Parietal lobe (tissue), 1 donor: ENCODE data around the gene FOXN3. TPM values are rescaled to one million over a fixed set of nuclear protein-coding genes. Genes with fewer than 3 reads are reported as not detected.

Source experiments
- total RNA-seq: library from RNA; depleted of rRNA; stranded (reverse); fragments of >200 nt; gene quantifications from one replicate; pipeline ENCODE4 v1.2.3, GENCODE V29; 2014

The FOXN3 gene, protein sequence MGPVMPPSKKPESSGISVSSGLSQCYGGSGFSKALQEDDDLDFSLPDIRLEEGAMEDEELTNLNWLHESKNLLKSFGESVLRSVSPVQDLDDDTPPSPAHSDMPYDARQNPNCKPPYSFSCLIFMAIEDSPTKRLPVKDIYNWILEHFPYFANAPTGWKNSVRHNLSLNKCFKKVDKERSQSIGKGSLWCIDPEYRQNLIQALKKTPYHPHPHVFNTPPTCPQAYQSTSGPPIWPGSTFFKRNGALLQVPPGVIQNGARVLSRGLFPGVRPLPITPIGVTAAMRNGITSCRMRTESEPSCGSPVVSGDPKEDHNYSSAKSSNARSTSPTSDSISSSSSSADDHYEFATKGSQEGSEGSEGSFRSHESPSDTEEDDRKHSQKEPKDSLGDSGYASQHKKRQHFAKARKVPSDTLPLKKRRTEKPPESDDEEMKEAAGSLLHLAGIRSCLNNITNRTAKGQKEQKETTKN
- 82.3 TPM for total RNA-seq

DNA sequence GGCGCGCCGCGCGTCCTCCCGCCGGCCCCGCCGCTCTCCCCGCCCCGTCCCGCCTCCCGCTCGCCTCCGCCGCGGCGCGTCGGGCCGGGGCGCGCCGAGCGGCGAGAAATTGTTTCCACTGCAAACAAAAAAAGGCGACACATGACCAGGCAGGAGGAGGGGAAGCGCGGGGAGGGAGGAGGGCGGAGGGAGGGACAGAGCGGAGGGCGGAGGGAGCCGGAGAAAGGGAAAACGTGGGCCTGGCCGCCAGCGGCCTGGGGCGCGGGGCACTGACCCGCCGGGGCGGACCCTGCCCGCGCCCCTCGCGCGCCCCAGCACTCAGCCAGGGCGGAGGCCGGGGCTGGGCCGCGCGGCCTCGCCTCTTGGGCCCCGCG lies at the start of gene FOXN3:
FOXN3 (minus strand) TSS at position 143 of the 374 bp plus-strand sequence. CDS start 4,757 bp downstream, outside the sequence.

